ENCODE results near the gene NMD3.

The NMD3 gene

GRCh38 chr3:161291191-161291901, 70.2 kb downstream of the NMD3 start:
- no peak for DNase-seq

DNA sequence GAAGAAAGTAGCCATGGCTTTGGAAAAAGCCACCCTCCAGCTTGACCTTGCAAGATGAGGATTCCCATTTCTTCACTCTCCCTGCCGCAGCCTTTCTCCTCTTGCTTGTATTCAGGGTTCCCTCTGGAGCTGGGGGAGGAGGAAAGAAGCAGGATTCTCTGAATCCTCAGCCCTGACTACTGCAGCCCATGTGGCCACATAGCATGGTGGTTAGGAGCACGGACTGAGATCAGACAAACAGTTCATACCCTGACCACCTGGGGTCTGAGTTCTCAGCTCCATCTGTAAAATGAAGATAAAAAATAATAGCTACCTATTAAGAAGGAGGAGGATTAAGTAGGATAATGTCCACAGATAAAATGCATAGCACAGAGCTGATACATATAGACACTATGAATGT, 72.3 kb downstream of the NMD3 start:
- DNase-seq: no peak

DNA sequence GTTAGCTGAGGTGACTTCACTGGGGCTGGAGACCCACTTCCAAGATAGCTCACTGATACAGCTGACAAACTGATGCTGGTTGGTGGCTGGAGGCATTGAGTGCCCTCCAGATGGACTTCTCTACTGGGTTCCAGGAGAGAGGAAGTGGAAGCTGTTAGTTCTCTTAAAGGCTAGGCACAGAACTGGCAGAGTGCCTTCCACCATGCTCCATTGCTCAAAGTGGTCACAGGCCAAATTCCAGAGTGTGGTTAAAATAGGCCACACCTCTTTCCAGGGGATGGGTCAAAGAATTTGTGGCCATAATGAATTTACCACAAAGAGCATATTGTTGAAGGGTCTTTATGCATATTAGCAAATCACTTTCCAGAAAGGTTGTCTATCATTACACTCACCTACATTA, 74.2 kb downstream of the NMD3 start:
- DNase-seq: no peak

- no peak for DNase-seq
Observed at GRCh38 chr3:161296814-161297213, 75.7 kb downstream of the NMD3 start.
